HT-29 (cell line): ENCODE measurements around the gene TELO2. TPM values are rescaled to one million over a fixed set of nuclear protein-coding genes. Genes with fewer than 3 reads are reported as not detected.

Experiments
- DNase-seq: peaks from one replicate; pipeline ENCODE4 v3.0.0-alpha.2; 2015; ENCODE audit warnings: low spot score
- total RNA-seq: library from RNA; depleted of rRNA; stranded (reverse); fragments of >200 nt; shearing (Covaris generic); gene quantifications from 2 replicates; pipeline ENCODE4 v1.2.3, GENCODE V29; 2014

Gene TELO2
- total RNA-seq, 1 experiment from 2014 or later: 72.4 TPM

- DNase-seq: no peak
Observed at GRCh38 chr16:1518626-1519135, 25.5 kb downstream of the TELO2 start.

- DNase-seq: no peak
Observed at GRCh38 chr16:1519831-1520230, 26.7 kb downstream of the TELO2 start.

GRCh38 chr16:1520461-1520860 lies 27.3 kb downstream of the TELO2 start:
- DNase-seq: no peak

- DNase-seq: no peak
Observed at GRCh38 chr16:1523581-1524245, 30.6 kb downstream of the TELO2 start.

GRCh38 chr16:1524366-1524765 lies 31.2 kb downstream of the TELO2 start:
- DNase-seq: no peak

GRCh38 chr16:1525871-1526607 lies 32.9 kb downstream of the TELO2 start:
- no peak for DNase-seq

- DNase-seq: no peak
Observed at GRCh38 chr16:1526608-1527555, 33.7 kb downstream of the TELO2 start.

GRCh38 chr16:1527836-1528811 lies 35.0 kb downstream of the TELO2 start:
- peak; percentile 60 for DNase-seq

- no peak for DNase-seq
Observed at GRCh38 chr16:1528921-1529537, 35.9 kb downstream of the TELO2 start.

- DNase-seq: no peak
Observed at GRCh38 chr16:1530349-1530882, 37.3 kb downstream of the TELO2 start.

GRCh38 chr16:1530883-1531637 lies 37.9 kb downstream of the TELO2 start:
- DNase-seq: no peak

- no peak for DNase-seq
Observed at GRCh38 chr16:1531638-1531910, 38.4 kb downstream of the TELO2 start.

GRCh38 chr16:1532081-1532760 lies 39.1 kb downstream of the TELO2 start:
- no peak for DNase-seq

- DNase-seq: no peak
Observed at GRCh38 chr16:1532771-1533170, 39.6 kb downstream of the TELO2 start.

- no peak for DNase-seq
Observed at GRCh38 chr16:1533443-1533951, 40.3 kb downstream of the TELO2 start, which contains the start of gene TMEM204. Gene TMEM204 (plus strand): TSS chr16:1533666. CDS start chr16:1534276, 610 bp downstream.

GRCh38 chr16:1534021-1535020 lies 41.2 kb downstream of the TELO2 start:
- DNase-seq: no peak
